Measurements from ENCODE around the gene MAP1B. TPM values are rescaled to one million over a fixed set of nuclear protein-coding genes. Genes with fewer than 3 reads are reported as not detected.
A peak's percentile ranks its signal among the peaks of the same experiment; 100 is the strongest.

The MAP1B gene
- total and polyA plus RNA-seq, 9 of the 15 experiments (the other 6 are each of a cell fraction or from before 2014, with no cell fraction given) = 5.2 to 66.1 (median 17.3) TPM

DNA sequence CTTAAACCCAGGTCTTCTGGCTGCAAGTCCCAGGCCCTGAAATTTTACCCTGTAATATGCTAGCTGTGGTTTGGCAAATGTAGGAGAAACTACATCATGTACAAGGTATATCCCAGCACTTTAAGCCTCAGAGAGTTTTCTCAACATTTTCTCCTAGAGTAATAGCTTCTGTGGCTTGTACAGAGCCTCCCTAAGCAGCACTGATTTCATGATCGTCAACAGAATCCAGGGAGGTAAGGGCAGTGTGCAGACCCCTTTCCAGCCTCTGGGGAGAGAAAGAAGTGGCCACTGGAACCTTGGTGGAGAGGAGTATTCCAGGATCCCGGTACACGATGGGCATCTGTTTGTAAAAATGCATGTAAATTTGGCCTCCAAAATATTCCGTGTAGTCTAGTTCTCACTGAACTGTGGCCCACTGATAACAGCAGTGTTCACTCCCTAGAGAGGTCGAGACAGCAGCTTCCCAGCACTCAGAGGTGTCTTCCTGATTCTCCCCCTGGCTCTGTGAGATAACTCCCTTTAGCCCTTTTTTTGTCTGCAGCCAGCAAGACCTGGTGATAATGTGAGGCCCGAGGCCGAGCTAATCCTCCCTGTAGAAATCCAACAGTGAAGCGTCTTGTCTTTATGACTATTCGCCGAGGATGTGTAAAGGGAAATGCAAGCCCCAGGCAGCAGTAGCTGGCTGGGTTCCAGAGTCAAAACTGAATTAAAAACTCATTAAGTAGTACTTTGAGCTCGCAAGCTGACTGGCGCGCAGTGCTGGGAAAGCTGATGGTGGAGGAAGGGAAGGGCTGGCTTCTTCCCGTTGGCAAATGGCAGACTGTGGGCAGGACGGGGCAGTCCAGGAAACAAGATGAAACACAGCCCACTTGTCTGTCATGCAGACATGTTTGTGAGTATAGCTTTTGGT, 59.0 kb downstream of the MAP1B start (continued):
- TF ChIP-seq, protein P1, sequence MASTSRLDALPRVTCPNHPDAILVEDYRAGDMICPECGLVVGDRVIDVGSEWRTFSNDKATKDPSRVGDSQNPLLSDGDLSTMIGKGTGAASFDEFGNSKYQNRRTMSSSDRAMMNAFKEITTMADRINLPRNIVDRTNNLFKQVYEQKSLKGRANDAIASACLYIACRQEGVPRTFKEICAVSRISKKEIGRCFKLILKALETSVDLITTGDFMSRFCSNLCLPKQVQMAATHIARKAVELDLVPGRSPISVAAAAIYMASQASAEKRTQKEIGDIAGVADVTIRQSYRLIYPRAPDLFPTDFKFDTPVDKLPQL (IDR thresholded peaks at IDR 0.05; ENCODE audit: extremely low read depth, insufficient read length) = no peak
- 0 out of 2 replicates have a peak, but pooled peaks have one; percentile 75 for TF ChIP-seq RUNX1 (IDR thresholded peaks at IDR 0.05; ENCODE audit: low read depth)
- no peak for TF ChIP-seq ETV6 (IDR thresholded peaks at IDR 0.05; ENCODE audit: borderline replicate concordance in 1 of 2, low read depth in 2 of 2, low read length in 1 of 2)
- TF ChIP-seq ETV6 (CRISPR knock-in tag; IDR thresholded peaks at IDR 0.05; ENCODE audit: borderline replicate concordance) = no peak
- TF ChIP-seq, protein P2, sequence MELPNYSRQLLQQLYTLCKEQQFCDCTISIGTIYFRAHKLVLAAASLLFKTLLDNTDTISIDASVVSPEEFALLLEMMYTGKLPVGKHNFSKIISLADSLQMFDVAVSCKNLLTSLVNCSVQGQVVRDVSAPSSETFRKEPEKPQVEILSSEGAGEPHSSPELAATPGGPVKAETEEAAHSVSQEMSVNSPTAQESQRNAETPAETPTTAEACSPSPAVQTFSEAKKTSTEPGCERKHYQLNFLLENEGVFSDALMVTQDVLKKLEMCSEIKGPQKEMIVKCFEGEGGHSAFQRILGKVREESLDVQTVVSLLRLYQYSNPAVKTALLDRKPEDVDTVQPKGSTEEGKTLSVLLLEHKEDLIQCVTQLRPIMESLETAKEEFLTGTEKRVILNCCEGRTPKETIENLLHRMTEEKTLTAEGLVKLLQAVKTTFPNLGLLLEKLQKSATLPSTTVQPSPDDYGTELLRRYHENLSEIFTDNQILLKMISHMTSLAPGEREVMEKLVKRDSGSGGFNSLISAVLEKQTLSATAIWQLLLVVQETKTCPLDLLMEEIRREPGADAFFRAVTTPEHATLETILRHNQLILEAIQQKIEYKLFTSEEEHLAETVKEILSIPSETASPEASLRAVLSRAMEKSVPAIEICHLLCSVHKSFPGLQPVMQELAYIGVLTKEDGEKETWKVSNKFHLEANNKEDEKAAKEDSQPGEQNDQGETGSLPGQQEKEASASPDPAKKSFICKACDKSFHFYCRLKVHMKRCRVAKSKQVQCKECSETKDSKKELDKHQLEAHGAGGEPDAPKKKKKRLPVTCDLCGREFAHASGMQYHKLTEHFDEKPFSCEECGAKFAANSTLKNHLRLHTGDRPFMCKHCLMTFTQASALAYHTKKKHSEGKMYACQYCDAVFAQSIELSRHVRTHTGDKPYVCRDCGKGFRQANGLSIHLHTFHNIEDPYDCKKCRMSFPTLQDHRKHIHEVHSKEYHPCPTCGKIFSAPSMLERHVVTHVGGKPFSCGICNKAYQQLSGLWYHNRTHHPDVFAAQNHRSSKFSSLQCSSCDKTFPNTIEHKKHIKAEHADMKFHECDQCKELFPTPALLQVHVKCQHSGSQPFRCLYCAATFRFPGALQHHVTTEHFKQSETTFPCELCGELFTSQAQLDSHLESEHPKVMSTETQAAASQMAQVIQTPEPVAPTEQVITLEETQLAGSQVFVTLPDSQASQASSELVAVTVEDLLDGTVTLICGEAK (IDR thresholded peaks at IDR 0.05) = no peak
- TF ChIP-seq, protein P2 (CRISPR knock-in tag; IDR thresholded peaks at IDR 0.05) = no peak
- peak; percentile 25; the same call in 1 of the 2 replicates for TF ChIP-seq ZNF274 (IDR thresholded peaks at IDR 0.05; ENCODE audit: borderline replicate concordance, low read depth, low read length)
- peak; percentile 87; the same call in 1 of the 2 replicates for TF ChIP-seq SMARCE1 (IDR thresholded peaks at IDR 0.05)
- TF ChIP-seq ZNF76 (CRISPR knock-in tag; IDR thresholded peaks at IDR 0.05; ENCODE audit: borderline replicate concordance) = no peak
- TF ChIP-seq, protein P3, sequence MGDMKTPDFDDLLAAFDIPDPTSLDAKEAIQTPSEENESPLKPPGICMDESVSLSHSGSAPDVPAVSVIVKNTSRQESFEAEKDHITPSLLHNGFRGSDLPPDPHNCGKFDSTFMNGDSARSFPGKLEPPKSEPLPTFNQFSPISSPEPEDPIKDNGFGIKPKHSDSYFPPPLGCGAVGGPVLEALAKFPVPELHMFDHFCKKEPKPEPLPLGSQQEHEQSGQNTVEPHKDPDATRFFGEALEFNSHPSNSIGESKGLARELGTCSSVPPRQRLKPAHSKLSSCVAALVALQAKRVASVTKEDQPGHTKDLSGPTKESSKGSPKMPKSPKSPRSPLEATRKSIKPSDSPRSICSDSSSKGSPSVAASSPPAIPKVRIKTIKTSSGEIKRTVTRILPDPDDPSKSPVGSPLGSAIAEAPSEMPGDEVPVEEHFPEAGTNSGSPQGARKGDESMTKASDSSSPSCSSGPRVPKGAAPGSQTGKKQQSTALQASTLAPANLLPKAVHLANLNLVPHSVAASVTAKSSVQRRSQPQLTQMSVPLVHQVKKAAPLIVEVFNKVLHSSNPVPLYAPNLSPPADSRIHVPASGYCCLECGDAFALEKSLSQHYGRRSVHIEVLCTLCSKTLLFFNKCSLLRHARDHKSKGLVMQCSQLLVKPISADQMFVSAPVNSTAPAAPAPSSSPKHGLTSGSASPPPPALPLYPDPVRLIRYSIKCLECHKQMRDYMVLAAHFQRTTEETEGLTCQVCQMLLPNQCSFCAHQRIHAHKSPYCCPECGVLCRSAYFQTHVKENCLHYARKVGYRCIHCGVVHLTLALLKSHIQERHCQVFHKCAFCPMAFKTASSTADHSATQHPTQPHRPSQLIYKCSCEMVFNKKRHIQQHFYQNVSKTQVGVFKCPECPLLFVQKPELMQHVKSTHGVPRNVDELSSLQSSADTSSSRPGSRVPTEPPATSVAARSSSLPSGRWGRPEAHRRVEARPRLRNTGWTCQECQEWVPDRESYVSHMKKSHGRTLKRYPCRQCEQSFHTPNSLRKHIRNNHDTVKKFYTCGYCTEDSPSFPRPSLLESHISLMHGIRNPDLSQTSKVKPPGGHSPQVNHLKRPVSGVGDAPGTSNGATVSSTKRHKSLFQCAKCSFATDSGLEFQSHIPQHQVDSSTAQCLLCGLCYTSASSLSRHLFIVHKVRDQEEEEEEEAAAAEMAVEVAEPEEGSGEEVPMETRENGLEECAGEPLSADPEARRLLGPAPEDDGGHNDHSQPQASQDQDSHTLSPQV (IDR thresholded peaks at IDR 0.05) = 0 out of 2 replicates have a peak, but pooled peaks have one; percentile 36
- TF ChIP-seq CREB1 (IDR thresholded peaks at IDR 0.05) = peak; percentile 52; the same call in 1 of the 2 replicates
- TF ChIP-seq CREB1 (CRISPR knock-in tag; IDR thresholded peaks at IDR 0.05) = no peak
- TF ChIP-seq ZNF57 (CRISPR knock-in tag; IDR thresholded peaks at IDR 0.05) = no peak

All from K562 (cell line).